NCI-H2171 (cell line): ENCODE results near the gene MGP.

Source experiments
- DNase-seq: peaks from one replicate; lab custom pipeline; 2025; lab: John Stamatoyannopoulos, UW

Gene MGP

DNA sequence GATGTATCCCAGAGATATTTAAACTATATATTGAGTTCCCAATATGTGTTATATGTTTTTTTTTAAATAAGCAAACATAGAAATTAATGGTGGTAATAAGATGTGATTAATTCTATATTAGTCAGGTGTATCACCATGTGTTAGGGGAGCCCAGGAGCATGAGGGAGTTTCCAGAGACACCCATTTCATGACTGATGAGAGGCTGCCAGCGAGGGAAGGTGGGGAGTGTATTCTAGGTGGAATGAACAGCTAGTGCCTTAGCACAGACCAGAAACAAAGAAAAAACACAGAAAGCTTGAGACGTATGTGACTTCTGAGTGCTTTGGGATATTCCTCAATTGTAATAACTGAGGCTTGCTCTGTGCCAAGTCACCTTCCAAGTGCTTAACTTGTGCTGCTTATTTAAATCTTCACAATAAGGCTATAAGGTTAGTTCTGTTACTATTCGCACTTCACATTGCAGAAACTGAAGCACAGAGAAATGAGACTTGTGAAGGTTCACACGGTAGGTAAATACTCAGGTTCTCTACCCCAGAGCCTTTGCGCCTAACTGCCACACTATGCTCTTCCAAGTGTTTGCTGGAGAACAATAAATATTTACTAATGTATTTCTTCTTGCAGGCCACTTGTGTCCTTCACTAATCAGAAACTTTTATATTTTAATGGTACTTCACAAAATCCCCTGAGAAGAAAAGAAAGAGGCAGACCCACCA lies 17.9 kb upstream of the MGP start:
- no peak for DNase-seq

DNA sequence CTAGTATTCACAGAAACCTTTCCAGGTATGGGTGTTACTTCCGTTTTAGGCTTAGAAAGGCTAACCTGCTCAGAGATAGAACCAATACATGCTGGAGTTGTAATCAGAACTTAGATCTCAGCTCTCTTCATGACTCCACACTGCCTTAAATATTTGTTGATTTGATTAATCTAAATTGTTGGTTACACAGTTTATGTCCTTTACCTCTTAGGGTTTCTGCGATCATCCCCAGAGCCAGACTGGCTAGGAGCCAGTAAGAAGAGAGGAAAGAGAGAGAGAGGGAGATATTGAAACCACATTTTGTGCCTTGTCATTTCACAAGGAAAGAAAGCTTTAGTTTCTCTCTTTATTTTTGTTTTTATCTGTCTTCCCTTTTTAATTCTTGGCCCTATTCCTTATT lies 16.8 kb upstream of the MGP start:
- no peak for DNase-seq

DNA sequence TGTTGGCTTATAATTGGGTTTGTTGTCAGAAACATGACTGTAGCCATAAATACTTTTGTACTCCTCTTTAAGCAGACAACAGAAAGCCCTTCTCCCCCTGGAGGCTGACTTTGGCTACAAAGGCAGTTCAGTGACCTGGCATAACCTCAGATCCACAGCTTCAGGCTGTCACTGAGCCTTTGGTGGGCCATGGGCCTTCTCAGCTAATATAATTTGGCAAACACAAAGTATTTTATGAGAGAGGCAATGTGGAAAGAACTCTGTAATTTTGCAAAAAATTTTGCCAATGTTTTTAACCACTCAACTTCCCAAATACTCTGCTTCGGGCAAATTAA lies 15.5 kb upstream of the MGP start:
- DNase-seq = no peak

DNA sequence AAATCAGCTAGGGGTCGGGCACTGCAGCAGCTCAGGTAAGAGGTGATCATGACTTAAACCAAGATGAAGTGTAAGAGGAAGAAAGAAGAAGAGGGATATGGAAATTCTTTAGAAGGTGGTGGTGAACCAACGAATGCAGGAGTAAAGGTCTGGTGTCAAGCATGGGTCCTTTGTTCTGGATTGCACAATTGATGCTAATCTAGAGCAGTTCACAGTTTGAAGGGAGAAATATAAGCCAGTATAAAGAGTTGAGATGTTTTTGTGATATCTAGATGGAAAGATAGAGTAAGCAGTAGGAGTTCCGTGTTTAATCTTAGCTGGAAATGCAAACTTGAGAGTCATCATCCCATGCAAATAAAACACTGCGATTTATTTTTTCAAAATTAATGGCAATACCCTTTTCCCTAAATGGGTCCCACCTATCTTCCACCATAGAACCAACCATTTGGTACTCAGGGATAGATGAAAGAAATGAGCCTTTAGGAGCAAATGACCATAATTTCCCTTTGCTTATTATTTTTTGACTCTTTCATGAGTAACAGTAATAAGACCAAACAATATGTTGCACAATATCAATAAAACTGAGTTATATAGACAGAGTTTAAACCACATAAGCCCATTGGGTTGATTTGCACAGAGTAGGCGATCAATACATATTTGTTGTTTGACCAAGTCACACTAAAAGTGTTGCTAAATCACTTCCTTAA lies 15.0 kb upstream of the MGP start:
- DNase-seq = no peak

DNA sequence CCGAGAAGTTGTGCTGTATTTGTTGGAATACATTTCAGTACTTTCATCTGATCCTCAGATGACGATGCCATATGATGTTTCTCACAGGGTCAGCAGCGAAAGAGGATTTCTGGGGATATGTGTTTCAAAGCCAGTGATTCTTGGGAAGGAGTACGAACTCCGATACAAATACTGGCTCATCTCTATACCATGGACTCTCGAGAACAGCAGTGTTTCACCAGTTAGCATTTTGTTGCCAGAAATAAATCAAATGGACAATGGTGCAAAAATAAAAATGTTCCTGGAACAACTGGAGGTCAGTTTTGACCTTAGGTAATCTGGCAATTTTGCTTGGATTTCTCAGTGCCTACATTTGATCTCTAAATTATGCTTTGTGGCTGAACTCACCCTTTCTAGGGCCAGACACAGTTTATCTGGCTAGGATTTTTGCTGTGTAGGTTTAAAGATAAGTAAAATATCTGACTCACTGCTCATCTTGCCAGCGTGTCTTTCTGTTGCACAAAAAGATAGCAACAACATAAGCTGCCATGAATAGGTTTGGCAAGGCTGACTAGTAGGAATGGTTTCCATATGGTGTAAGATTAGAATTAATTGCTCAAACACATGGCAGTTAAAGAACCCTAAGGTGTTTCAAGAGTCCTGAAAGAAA lies 11.0 kb upstream of the MGP start:
- peak; percentile 14 for DNase-seq

DNA sequence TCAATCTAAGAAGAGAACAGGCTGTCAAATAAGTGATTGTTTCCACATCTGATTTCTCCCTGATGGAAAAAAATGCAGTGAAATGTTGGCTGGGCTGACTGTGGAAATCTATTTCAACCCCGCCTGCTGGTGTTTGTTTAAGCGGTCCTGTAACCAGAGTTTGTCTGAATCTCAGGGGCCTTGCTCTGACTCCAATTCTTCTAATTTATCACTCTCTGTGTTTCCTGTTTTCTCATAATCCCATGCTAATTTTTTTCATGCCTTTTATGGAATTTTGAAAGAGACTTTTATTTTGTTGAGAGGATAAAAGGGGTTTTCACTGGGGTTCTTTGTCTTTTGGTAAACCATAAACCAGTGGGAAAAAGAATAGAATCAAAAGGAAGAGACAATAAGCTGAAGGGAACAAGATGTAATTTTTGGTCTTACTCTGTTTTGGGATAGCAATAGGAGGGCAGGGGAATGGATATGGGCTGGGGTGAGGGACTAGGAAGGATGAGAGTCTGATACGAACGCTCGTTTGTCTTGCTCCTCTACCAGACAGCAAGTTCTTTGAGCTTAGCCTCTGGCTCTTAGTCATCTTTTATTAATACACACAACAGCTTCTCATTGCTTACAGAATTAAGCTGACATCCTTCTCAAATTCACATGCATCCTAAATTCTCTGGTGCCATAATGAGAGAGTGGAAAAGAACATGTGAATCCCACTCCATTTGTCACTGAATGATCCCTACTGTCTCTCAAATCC lies 8.0 kb upstream of the MGP start:
- DNase-seq = no peak

DNA sequence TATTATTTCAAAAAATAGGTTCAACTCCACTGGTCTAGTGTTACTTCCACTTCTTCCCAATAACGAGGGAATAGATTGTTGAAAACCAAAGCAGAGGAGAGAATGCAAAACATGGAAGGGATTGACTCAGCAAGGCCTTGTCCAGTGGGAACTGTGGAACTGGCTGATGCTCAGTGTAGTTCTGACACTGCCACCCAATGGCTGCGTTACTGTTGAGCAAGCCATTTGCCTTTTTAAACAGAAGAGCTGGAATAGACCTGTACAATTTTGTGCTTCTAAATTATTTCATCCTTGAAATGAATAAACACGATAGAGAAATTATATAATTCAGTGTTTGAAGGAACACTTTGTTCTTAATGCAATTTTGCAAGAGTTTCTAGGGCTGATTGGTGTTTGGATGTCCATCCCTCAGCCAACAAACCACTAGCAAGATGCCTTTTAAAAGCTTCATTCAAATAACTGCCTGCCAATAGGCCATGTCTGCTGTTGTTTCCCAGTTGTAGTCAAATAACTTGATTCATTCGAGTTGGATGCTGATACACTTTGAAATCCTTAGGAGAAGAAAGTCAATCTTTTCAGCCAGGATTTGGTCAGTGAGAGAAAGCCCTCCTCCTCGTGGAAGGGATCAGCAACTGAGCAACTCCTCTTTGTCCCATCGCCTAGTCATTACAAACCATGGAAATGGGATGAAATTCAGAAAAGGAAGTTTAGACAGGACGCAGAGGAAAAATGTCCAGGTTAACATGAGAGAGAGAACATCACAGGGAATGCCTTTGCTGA lies 7.3 kb upstream of the MGP start:
- no peak for DNase-seq

DNA sequence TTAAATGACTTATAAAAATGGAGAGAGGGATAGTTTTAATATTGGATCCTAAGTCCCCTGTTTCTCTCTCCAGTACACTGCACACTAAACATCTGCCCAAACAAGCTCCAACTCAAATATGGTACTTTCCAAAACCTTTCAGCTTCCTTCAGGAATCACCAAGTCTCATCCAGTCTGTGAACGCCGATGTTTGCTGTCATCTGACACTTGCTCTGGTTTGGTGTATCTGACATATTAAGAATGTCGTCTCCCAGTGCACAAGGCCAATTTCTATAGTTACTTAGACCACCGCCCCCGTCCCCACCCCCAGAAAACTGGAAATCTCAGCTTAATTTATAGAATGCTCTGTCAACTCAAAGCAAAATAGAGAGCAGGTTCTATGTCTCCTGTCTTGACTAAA lies 5.0 kb upstream of the MGP start:
- no peak for DNase-seq

DNA sequence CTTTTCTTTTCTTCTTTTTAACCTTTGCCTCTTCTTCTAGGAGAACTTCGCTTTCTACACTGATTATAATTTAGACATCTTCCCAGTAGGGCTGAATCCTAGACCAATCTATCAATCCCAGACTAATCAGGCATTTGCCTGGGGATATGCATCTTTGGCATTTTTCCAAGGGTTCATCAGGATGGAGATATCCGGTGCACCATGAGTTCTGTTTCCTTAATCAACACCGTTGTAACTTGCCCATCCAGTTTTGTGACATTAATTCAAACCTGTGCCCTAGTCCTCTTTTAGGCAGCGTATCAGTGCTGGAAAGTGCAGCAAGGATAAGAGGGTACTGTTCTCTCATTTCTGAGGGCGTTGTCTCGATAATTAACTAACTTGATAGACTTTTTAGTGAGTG lies 617 bp upstream of the MGP start:
- DNase-seq = no peak

DNA sequence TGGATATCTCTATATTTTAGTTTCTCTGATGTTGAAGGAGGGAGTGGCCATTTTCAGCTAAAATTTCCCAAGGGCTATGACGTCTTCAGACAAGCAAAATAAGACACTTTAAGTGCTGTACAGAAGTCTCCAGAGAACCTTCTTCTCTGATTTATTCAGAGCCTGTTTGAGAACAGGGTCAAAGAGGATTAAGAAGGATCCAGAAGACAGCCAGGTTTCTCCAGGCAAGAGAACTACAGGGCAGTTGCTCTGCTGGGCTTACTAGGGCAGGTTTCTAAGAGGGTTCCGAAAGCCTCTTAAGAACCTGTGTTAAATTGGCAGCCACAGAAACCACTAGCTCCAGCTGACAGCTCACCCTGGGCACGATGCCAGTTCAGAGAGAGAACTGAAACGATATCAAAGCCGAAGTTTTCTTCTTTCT lies 1.2 kb downstream of the MGP start:
- peak; percentile 42 for DNase-seq

DNA sequence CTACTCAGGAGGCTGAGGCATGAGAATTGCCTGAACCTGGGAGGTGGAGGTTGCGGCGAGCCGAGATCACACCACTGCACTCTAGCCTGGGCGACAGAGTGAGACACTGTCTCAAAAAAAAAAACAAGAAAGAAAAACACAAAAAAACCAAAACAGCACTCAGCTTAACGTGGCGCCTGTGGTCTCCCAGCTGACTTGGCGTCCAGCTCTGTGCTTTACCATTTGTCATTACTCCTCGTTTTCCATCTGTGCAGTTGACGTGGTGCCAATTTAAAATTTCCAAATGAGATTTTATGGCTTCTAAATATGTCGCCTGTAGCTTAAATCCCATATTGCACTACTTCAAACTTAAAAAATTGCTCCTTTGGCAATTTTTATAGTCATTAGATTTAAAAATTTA lies 2.0 kb downstream of the MGP start:
- DNase-seq = peak; percentile 72

DNA sequence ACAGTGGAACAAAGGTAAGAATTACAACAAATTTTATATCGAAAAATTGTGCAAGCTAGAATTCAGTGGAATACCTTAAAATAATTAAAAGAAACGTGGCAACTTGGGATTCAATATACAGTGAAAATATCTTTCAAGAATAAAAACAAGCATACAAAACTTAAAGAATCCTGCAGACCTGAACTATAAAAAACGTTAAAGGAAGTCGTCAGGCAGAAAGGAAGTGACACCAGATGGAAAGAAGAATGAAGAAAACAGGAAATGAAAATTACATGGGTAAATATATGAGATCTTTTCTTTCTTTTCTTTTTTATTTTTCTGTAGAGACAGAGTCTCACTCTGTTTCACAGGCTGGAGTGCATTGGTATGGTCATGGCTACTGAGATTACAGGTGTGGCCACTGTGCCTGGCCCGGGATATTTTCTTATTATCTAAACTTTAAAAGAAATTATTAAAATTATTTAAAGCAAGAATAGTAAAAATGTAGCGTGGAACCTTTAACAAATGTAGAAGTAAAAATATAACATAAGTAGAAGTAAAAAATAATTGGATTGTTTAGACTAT lies 4.7 kb downstream of the MGP start:
- no peak for DNase-seq

DNA sequence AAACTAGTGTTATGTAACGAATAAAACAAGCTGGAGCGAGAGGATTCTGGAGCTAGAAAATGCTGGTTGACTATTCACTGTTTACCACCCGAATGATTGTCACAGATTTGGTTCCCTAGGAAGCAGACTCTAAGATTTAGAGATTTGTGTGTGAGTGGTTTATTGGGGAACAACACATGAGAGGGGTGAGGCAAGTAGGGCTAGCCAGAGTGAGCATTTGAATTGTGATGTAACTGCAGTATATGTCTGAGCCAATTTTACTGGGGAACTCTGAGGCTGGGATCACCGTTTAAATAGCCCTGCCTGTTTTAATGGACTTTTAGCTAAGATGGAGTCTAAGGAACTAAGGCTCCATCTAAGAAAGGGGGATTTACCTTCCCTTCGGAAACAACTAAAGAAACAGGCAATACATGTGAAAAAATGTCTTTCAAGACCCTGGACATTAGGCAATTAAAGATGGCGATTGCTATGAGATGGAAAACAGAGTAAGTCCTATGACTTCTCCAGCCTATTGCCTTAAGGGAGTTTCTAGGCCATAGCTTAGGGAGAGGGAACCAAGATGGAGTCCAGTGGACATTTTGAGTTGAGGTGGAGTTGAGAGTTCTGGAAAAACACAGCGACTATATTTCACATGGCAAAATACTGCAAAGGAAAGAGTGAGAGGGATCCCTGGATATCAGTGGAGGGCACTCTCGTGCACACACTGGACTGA lies 6.3 kb downstream of the MGP start:
- DNase-seq = no peak

DNA sequence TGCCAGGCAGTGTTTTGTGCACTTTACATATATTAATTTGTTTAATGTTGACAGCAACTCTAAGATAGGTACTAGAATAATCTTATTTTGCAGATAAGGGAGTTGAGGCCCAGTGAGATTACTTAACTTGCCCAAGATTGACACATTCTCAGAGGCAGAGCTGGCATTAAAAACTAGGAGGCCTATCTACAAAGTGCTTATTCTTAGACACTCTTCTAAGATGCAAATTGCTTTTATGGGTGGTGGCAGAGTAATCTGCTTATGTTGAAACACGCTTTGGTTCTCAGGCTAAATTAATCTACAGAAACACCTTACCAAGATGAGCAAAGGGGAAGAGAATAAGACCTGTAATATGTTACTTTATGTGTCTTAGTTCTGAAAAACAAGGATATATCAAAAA lies 7.2 kb downstream of the MGP start:
- no peak for DNase-seq

DNA sequence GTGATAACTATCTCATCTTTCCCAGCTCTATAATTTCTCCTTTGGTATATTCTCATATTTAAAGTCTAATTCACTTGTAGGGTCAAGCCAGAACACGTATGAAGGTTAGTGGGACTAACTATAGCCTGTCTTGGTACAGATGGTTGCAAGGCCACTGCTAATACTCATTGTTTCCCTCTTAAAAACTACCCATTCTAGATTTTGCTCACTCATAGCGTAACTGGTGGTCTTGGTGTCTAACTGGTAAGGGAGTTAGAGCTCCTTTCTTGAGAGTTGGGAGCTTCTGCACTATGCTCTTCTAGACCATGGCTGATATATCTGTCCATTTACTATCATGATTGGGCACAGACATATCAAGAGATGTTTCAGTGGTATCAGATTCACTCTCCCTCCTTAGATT lies 8.8 kb downstream of the MGP start:
- no peak for DNase-seq

DNA sequence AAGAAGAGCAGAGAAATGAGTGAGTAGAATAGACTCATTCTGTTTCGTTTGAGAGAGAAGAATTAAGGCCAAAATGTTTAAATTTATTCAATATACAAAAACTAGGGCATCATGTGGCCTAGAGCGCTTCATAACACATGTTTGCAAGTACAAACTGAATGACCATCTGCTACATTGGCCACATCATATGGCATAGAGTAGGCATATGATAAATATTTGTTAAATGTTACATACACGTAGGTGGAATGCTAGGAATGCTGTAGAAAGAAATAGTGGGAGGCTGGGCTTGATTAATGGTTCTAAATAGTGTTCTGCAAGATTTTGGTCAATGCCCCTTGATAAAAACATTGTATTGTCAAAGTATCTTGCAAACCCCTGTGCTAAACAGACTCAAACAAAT lies 10.8 kb downstream of the MGP start:
- no peak for DNase-seq

DNA sequence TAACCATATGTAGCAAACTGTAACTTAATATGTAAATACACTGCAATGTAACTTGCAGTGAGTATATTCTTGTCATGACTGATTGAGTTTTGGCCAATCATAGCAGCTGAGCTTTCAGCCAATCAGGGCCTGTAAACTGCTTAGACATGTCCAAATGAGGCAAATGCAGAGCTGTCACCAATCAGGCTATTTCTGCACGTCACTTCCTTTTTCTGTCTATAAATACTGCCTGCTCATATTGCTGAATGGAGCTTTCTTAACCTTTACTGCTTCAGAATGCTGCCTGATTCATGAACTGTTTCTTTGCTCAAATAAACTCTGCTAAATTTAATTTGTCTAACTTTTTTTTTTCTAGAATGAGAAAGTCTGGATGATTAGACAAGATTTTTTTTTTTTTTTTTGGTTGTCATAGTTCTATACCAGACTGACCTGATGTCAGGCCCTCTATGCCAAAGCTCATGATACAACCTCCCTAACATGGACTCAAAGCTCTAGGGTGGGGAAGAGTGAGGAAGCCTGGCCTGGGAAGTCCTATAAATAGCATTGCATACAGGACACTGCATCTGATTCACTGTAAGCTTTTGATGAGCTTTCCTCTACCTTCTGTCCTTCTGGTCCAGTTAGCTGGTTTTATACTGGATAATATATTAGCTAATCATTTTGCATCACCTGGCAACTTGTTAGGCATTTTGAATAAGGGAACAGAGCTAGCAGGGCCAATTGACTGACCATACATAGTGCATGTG lies 12.0 kb downstream of the MGP start:
- peak; percentile 51 for DNase-seq

DNA sequence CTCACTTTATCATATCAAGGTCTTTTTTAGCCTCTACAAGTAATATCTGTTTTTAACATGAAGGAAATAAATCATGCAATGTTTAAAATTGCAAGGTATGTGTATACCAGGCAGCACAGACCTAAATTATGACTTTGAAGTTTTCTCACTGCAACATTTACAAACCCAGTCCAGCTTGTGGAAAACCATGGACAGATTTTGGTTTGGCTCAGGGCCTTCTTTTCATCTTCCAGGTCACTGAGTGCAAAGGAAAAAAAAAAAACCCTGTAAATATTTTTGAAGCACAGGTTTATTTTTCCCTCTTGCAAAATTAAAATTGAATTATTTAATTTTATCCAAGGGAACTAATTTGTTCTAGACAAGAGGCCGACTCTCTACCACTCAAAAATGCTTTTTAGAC lies 13.8 kb downstream of the MGP start:
- DNase-seq = no peak

DNA sequence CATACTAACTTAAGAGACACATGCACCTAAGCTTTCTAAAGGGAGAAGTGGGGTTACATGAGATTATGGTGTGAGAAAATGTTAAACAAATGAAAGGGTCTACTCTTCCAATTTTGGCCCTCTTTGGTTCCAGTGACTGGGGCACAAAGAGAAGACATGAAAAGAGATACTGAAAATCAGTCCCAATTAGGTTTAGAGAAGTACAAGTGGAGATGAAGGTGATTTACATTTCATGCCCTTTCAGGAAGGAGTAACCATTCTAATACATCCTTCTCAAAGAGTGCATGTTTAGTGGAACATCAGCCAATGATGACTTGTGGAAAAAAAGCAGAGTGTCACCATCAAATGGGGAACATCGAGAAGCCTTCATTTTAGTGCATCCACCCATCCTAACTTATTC lies 14.4 kb downstream of the MGP start:
- no peak for DNase-seq

DNA sequence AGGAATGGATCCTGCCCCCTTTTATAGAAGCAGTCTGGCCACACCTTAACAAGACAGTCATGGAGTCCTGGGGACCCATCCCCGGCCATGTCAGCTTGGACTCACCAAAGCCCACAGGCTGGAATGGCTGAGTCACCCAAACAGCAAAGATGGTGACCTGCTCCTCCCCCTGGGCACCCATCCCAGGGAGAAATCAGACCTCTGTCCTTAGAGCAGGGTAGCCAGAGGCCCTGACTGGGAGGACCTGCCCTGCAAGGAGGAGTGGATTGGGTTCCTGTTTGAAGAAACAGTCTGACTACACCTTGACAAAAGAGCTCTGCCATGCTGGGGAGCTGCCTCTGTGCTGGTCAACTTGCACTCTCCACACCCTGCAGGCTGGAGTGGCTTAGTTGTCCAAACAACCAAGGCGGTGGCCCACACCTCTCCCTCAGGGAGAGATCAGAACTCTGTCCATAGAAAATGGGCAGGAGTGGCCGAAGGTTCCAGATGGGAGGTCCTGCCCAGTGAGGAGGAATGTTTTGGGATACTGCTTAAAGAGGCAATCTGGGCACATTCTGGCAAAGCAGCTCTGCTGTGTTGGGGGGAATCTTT lies 16.6 kb downstream of the MGP start:
- DNase-seq = no peak
